COR-L47 (cell line): Measurements from ENCODE around the gene KCNQ1.

Experiments used
- DNase-seq: peaks from one replicate; lab custom pipeline; 2025; lab: John Stamatoyannopoulos, UW

KCNQ1 gene

DNA sequence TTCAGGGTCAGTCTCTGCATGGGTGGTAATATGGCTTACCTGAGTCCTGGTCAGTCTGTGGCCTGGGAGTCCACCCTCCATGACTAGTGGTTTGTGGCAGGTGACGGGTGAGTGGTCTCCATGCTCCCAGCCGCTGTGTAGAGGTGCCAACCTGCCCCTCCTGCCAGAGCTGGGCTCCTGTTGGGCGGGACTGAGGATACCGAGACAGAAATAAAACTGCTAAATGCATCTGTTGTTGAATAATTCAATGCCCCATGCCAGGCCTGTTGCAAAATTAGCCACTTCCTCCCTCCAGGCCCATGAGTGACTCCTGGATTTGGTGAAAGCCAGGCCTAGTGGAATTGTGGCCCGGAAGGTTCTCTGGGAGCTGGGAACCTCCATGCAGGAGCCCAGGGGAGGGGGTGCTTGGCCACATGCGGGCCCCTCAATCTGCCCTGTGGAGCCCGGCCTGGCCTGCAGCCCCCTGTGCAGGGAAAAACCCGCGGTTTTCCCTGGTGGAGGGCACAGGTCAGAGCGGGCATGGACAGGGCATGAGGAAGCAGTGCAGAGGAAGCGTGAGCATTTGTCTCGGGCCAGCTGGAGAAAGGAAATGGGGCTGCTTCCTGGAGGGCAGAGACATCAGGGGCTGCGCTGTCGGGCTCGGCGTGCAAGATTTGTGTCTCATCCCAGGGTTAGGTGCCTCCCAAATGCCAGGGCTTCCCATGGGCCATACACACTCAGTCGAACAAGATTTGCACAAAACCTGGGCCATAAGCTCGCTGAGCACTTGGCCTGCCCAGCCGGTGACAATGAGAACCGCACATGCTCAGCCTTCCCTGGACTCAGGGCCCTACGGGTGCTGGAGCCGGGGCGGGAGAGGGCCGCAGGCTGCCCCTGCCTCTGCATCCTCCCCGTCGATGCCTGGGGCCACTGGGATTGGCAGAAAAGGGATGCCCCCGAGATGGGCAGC is 66.9 kb downstream of the KCNQ1 start:
- no peak for DNase-seq

- no peak for DNase-seq
Observed at GRCh38 chr11:2512431-2513407, 67.9 kb downstream of the KCNQ1 start.

GRCh38 chr11:2513441-2513840 is 68.6 kb downstream of the KCNQ1 start:
- DNase-seq, result no peak

DNA sequence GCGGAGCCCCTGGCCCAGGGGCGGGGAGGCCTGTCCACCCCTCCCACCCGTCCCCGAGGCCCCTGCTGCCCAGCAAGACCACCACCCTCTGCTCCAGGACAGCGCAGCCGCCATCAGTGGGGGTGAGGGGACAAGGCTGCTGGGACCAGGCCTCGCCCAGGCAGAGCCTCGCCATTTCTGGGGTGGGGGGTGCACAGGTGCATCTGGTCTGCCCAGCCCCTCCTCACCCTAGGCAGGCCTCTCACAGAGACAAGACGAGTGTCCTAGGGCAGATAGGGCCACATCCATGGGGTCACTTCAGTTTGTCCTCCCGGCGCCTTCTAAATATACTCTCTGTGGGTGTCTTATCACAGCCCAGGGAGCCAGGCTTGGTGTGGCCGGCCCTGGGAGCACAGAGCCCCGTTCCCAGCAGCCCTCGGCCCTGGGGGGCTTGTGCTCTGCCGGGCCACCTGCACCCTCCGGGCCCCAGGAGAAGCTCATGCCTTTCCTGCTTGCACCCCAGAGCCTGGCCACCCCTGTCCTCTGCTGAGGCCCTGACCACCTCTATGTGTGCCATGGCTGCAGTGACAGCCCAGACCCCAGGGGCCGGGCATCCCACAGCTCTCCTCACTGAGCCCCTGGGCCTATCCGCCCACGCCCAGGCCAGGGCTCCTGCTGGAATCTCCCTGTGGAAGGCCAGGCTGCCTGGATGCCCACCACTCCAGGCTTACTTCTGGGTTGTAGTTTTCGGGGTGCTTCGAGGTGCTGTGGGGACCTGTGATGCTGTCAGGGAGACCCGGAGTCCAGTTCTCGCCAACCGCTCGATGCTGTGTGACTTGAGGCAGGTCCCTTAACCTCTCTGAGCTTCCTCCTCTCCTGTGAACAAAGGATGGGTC is 70.8 kb downstream of the KCNQ1 start:
- no peak for DNase-seq

GRCh38 chr11:2516276-2517015 is 71.6 kb downstream of the KCNQ1 start:
- no peak for DNase-seq

DNA sequence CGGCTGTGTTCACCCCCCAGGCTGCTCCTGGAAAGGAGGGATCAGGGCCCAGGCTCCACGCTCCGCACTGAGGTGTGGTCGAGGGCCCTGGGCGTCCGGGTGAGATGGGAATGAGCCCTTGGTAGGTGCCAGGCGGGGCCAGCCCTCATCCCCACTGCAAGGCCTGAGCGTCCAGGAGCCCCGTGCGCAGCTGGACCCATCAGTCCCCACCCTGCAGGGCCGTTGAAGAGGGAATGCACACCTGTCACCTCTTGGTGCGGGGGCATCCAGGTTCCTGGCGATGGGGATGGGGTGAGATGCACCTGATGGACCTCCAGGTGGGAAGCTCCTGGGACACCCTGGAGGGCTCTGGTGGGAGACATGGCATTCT is 72.2 kb downstream of the KCNQ1 start:
- no peak for DNase-seq

DNA sequence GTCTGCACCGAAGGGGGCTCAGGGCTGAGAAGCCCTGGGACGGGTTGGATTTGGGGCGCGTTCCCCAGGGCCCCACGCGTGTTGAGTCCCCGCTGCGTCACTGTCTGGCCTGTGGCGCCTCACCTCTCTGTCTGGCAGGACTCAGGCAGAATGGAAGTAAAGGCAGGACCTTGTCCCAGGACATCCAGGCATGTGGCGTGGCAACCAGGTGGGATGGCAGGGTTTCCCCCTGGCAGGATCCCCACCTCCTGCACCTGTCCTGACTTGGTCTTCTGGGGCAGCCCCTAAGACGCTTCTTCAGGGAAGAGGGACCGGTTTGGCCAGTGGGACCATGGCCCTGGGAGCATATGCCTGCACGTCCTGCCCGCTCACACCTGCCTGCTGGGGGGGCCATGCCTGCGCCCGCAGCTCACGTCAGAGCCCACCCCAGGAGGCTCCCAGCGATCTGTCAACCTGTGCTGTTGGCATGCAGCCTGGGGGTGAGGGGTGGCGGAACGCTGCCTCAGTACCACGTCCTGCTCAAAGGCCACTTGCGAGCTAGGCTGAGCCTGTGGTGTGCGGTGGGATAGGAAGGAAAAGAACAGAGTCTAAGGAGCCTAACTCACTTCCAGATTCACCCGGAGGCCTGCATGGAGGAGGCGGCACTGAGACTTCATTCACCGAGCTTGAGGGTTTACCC is 72.7 kb downstream of the KCNQ1 start:
- DNase-seq, result no peak

DNA sequence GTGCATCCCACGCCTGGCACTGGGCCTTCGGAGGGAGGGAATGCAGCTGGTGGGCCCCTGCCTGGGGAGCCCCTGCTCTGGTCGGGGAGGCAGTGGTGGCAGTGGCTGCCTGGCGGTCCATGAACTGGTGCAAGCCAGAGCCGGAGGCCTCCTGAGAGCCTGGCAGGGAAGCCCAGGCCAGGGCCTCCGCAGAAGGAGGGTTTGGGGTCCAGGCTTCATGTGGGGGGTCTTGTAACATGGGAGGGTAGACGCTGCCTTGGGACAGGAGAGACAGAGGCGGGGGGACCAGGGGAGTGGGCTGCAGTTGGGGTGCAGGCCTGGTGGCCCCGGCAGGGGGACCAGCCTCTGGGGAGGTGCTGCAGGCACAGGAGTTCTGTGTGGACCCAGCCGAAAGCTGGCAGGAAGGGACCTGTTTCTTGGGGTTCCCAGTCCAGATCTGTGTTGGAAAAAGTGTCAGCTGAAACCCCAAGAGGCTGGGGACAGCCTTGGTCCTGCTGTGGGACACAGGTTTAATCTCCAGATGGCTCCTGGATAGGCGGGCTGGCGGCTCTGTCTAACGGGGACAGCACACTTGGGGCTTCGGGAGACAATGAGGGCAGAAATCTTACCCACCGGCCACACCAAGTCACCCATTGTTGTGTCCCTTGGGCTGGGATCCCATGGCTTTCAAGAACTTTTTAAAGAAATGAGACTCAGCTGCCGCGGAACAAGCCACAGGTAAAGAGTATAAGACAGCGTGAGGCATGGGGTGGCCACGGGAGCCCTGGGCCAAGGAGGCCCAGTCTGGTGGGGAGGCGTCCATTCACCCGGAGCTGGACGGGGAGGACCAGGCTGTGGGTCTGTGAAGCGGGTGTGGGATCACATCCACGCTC is 73.5 kb downstream of the KCNQ1 start:
- DNase-seq, result no peak

- DNase-seq, result no peak
Observed at GRCh38 chr11:2518983-2519340, 74.2 kb downstream of the KCNQ1 start.

DNA sequence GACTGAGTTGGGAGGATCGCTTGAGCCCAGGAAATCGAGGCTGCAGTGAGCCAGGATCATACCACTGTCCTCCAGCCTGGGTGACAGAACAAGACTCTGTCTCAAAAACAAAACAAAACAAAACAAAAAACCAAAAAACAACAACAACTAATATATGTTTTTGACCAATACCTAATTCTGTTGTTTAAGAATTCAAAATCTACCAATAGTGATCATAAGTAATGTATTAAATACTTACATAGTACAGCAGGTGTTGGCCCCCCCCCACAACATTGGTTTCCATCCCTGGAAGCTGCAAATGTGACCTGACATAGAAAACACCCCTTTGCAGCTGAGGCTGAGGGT is 74.7 kb downstream of the KCNQ1 start:
- DNase-seq, result no peak

GRCh38 chr11:2519862-2520735 is 75.3 kb downstream of the KCNQ1 start:
- no peak for DNase-seq

DNA sequence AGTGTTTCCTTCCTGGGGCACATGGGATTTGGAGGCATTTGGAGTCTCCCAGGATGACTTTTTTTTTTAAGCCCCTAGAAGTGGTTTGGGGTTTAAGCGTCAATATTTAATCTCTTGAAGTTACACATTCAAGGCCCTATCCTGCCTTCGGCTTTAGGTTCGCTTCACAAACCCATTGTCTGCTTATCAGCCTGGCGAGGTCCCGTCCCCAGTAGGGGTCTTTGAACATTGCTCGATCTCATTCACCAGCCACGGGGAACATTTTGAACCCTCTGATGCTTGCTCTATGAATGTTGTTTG is 75.9 kb downstream of the KCNQ1 start:
- no peak for DNase-seq

DNA sequence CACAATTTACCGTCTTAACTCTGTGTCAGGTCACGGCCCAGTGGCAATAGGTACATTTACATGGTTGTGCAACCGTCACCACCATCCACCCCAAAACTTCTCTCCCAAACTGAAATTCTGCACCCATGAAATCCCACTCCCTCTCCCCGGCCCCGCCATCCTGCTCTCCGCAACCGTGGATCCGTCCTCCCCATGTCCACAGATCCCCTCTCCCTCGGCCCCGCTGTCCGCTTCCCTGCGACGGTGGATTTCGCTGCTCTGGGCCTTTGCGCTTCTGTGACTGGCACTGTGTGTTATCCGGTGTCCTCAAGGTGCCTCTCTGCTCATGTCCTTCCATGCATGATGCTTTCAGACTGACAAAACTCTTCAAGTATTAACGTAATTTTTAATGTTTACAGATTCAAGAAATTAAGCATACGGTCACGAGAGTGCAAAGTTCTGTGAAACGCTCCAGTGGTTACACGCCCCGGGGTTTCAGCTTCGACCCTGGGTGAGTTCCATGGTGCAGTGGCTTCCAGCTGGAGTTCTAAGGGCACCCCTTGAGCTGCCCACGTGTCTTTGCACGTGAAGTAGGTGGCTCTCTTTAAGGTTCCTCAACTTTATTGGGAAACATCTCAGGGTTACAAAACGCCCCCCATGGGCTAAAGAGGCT is 76.4 kb downstream of the KCNQ1 start:
- no peak for DNase-seq

DNA sequence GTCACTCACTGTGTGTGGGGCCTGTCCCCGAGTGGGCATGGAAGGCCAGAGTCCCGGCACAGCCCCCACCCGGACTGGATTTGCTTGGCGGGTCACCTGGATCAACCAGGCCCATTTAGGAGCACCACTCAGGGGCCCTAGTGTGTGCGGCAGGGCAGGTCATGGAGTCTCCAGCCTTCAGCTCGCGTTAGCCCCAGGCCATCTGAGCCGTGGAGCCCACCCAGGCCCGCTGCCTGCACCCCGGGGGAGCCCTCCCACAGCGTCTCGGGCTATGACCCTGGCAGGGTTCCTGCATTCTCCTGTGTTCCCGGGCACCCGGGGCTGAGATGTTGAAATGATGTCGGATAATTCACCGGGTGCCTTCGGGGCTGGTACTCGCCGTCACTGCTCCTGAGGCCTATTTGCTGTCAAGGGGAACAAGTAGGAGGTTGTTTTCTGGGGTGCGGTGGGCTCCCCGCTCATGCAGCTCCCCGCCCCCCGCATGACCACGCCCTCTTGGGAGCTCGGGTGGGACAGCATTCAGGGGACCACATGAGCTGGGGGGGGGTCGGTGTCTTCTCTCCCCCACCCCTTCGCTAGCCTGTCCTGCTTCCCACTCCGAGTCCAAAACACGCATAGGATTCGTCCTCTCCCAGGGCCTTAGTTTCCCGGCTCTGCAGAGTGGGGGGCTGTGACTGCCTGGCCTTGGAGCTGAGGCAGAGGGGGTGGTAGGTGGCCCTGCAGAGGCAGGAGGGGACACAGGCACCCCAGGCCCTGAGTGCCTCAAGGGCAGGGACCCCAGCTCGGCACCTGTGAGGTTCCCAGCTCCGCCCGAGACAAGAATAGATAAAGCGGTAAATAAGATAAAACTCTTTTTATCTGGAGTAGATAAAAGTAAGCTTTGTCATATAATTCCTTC is 77.2 kb downstream of the KCNQ1 start:
- no peak for DNase-seq

DNA sequence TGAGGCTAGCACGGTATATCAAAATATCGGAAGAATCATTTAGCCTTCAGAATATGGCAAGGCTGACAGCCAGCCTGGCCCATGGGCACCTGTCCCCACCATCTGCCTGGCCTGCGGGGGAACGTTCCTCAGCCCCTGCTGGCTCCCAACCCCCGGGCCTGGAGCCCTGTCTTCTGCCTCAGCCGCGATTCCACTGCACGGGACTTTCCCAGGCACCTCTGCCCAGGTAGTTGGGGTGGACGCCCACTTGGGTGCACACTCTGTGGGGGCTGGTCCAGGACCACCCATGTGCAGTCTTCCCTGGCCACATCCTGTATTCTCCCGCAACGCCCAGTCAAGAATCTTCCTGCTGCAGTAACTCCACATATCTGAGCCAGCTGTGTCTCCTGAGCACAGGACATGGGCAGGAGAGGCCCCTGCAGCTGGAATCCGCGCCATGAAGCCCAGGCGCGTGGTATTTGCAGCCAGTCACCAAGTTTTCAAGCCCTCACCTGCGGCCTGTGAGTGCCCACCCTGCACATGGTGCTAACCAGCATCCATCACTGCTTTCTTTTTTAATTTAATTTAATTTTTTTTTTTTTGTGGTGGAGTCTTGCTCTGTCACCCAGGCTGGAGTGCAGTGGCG is 77.9 kb downstream of the KCNQ1 start:
- DNase-seq, result no peak

DNA sequence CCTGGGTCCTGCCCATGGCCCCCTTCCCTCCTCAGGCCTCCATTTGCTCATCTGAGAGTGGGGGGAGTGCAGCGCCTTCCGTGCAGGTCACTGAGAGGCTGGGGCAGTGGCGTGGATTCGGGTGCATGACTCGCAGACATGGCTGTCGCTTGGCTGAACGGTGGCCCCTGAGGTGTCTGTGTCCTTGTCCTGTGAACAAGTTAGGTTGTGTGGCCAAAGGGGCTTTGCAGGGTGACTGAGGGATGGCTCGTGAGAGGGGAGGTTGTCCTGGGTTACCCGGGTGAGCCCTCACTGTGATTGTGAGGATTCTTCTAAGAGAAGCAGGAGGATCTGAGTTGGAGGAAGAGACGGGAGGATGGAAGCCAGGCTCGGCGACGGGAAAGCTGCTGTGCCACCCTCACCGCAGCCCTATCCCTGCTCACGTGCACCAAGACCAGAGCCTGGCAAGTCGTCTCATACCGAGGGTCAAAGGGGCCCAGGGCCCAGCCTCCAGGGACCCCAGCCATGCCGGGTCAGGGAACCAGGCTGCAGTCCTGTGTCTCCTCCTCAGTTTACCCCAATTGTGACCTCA is 79.1 kb downstream of the KCNQ1 start:
- no peak for DNase-seq
